T-cell (primary cell): ENCODE results near the gene MAPT. TPM values are rescaled to one million over a fixed set of nuclear protein-coding genes. Genes with fewer than 3 reads are reported as not detected.
"Not testable (repeated sequence)": the region's sequence is repeated elsewhere in the genome, so short reads cannot be mapped to it uniquely, and the experiment has no call there.

ENCODE experiments used
- ATAC-seq, 4 experiments: fragments of 200-7000 bp in 3 of 4; fragments of 150-1000 bp in 1 of 4; cut with Tn5 transposase; replicated peaks in 1 of 4; 1 replicate in 3 of 4; 2 replicates in 1 of 4; pipeline ENCODE4 v1.10.0; 2021; ENCODE audit warnings: moderate library complexity in 3 of 4, mild to moderate bottlenecking in 2 of 4, moderate number of reproducible peaks in 1 of 4
- CTCF ChIA-PET, 2 donors: fragments of 300-600 bp; sonication (Branson Sonifier 250); formaldehyde crosslinking; loops; one replicate each; lab custom pipeline; 2022; ENCODE audit warnings: antibody characterized with exemption in 2 of 2; lab: Charles Lee
- POLR2A ChIA-PET, 2 donors: fragments of 300-600 bp; sonication (Branson Sonifier 250); formaldehyde crosslinking; loops; one replicate each; lab custom pipeline; 2022; ENCODE audit warnings: antibody characterized with exemption in 2 of 2; lab: Charles Lee
- DNase-seq, 35 experiments: peaks; one replicate each; pipeline versions ENCODE4 v3.0.0 to v3.0.0-alpha.2; 2013 to 2023
- H3K27ac ChIP-seq: one replicate; pipeline ENCODE4 v1.5.1; 2013; ENCODE audit warnings: low read length
- H3K27me3 ChIP-seq, 2 experiments: replicated peaks in 1 of 2; 1 replicate in 1 of 2; 2 replicates in 1 of 2; pipeline versions ENCODE4 v1.6.1 to v1.7.0; 2013; ENCODE audit warnings: low read length in 1 of 2, mixed read lengths in 1 of 2; ENCODE audit not compliant: control insufficient read depth in 2 of 2, insufficient read depth in 2 of 2; ENCODE audit errors: extremely low read depth in 1 of 2
- H3K36me3 ChIP-seq, 2 donors: 1 replicate in 1 of 2; 2 replicates in 1 of 2; pipeline versions ENCODE4 v1.6.1 to v1.7.0; 2013; ENCODE audit warnings: low read length in 1 of 2; ENCODE audit not compliant: control insufficient read depth in 2 of 2, insufficient read depth in 1 of 2; ENCODE audit errors: extremely low read depth in 1 of 2
- H3K4me1 ChIP-seq, 2 experiments: 1 replicate in 1 of 2; 2 replicates in 1 of 2; pipeline versions ENCODE4 v1.6.1 to v1.7.0; 2013; ENCODE audit warnings: low read length in 2 of 2, mixed read lengths in 1 of 2; ENCODE audit not compliant: insufficient read depth in 2 of 2, control insufficient read depth in 1 of 2; ENCODE audit errors: extremely low read depth in 1 of 2
- H3K4me3 ChIP-seq, 2 donors: 1 replicate in 1 of 2; 2 replicates in 1 of 2; pipeline versions ENCODE4 v1.5.1 to v1.7.0; 2013; ENCODE audit warnings: mild to moderate bottlenecking in 2 of 2, low read length in 1 of 2, moderate library complexity in 1 of 2; ENCODE audit not compliant: control insufficient read depth in 1 of 2; ENCODE audit errors: extremely low read depth in 1 of 2
- H3K9me3 ChIP-seq: 2 replicates; pipeline ENCODE4 v1.7.0; 2013
- H3K27ac Mint-ChIP-seq, 2 donors: one replicate each; pipeline ENCODE4 v1.8.0; 2020 to 2021; ENCODE audit warnings: mild to moderate bottlenecking in 2 of 2, mixed read lengths in 2 of 2
- H3K27me3 Mint-ChIP-seq, 2 donors: one replicate each; pipeline ENCODE4 v1.8.0; 2021 to 2022; ENCODE audit warnings: mixed read lengths in 2 of 2
- H3K36me3 Mint-ChIP-seq: one replicate; pipeline ENCODE4 v1.8.0; 2021; ENCODE audit warnings: mixed read lengths
- H3K4me1 Mint-ChIP-seq, 3 donors: one replicate each; pipeline ENCODE4 v1.8.0; 2020 to 2022; ENCODE audit warnings: mixed read lengths in 3 of 3, mild to moderate bottlenecking in 1 of 3
- H3K4me3 Mint-ChIP-seq, 3 donors: one replicate each; pipeline ENCODE4 v1.8.0; 2020 to 2022; ENCODE audit warnings: mild to moderate bottlenecking in 3 of 3, mixed read lengths in 3 of 3, moderate library complexity in 3 of 3
- H3K9me3 Mint-ChIP-seq, 3 donors: one replicate each; pipeline ENCODE4 v1.8.0; 2020 to 2022; ENCODE audit warnings: mixed read lengths in 3 of 3
- WGBS: methylation state at CpG from one replicate; pipeline ENCODE4 v1.1.5; 2013; ENCODE audit warnings: missing lambda C conversion rate; ENCODE audit not compliant: insufficient coverage; 5-methylcytosine and 5-hydroxymethylcytosine counted together
- total RNA-seq, 35 experiments: library from RNA in 6 of 35; stranded (reverse) in 6 of 35; fragments of 120-200 nt in 1 of 35; gene quantifications; one replicate each; pipeline versions ENCODE4 v1.2.1 to v1.2.4 and lab custom pipeline; 2013 to 2026

Gene MAPT
- total RNA-seq, 5 donors from 2014 or later (not counting 1 experiment from before 2014, with no cell fraction given), result 0.86 to 1.8 (median 1.2) TPM

- peaks cover 0 to 1% (median 0%) of the 10 kb centered on the region in 3 donors for H3K4me1 Mint-ChIP-seq
- no peak overlapping the region for H3K4me3 ChIP-seq
- no peak overlapping the region for H3K4me3 Mint-ChIP-seq
- POLR2A ChIA-PET, result no interaction called here
- no peak overlapping the region for H3K27ac ChIP-seq
- H3K27me3 ChIP-seq, result peaks cover 0 to 9% of the 10 kb centered on the region in 2 experiments
- no peaks in the 10 kb centered on the region for H3K9me3 Mint-ChIP-seq
- no peaks in the 10 kb centered on the region for H3K36me3 ChIP-seq
- H3K27me3 Mint-ChIP-seq, result no peaks in the 10 kb centered on the region
- H3K4me1 ChIP-seq, result peaks cover 0 to 6% of the 10 kb centered on the region in 2 experiments
- CTCF ChIA-PET, result interaction anchor here (0.6 to 1.8 kb wide), 6 partner anchors 42 to 215 kb away, joined by 3 to 10 read pairs (median 6); no protein-coding TSS in a partner anchor
- no peak for DNase-seq
- ATAC-seq, result peak in 1 of 4 experiments; percentile 8
- no peak overlapping the region for H3K27ac Mint-ChIP-seq
- no peaks in the 10 kb centered on the region for H3K9me3 ChIP-seq
- no peaks in the 10 kb centered on the region for H3K36me3 Mint-ChIP-seq
- 82% methylated on average over 13 of the region's 13 CpGs for WGBS
Observed at GRCh38 chr17:46001390-46002310, 107.3 kb downstream of the MAPT start.

GRCh38 chr17:46002311-46002972 lies 108.1 kb downstream of the MAPT start:
- H3K27me3 ChIP-seq, result peaks cover 0 to 9% of the 10 kb centered on the region in 2 experiments
- H3K36me3 ChIP-seq, result no peaks in the 10 kb centered on the region
- no peak overlapping the region for H3K27ac ChIP-seq
- ChIA-PET CTCF (interaction anchor here (0.6 to 1.8 kb wide), 9 partner anchors 13 to 212 kb away, joined by 3 to 10 read pairs (median 4); no protein-coding TSS in a partner anchor), POLR2A (no interaction called here)
- H3K4me1 Mint-ChIP-seq, result peaks cover 0 to 1% (median 0%) of the 10 kb centered on the region in 3 donors
- H3K9me3 ChIP-seq, result no peaks in the 10 kb centered on the region
- peaks cover 0 to 6% of the 10 kb centered on the region in 2 experiments for H3K4me1 ChIP-seq
- WGBS, result 26% methylated on average over 7 of the region's 8 CpGs
- peak overlapping the region in 1 of 2 donors; percentile 27 for H3K27ac Mint-ChIP-seq
- DNase-seq (peak; percentile 29 to 84 (median 67)), ATAC-seq (peak; percentile 90 to 96 (median 92))
- no peaks in the 10 kb centered on the region for H3K9me3 Mint-ChIP-seq
- H3K36me3 Mint-ChIP-seq, result no peaks in the 10 kb centered on the region
- no peaks in the 10 kb centered on the region for H3K27me3 Mint-ChIP-seq
- no peak overlapping the region for H3K4me3 ChIP-seq
- H3K4me3 Mint-ChIP-seq, result no peak overlapping the region

GRCh38 chr17:46002973-46003316 lies 108.6 kb downstream of the MAPT start:
- H3K27me3 ChIP-seq, result peaks cover 0 to 9% of the 10 kb centered on the region in 2 experiments
- ChIA-PET CTCF (interaction anchor here (0.6 to 2.0 kb wide), 9 partner anchors 12 to 212 kb away, joined by 3 to 10 read pairs (median 4); no protein-coding TSS in a partner anchor), POLR2A (no interaction called here)
- H3K9me3 ChIP-seq, result no peaks in the 10 kb centered on the region
- peaks cover 0 to 6% of the 10 kb centered on the region in 2 experiments for H3K4me1 ChIP-seq
- DNase-seq, result no peak
- H3K4me3 ChIP-seq, result no peak overlapping the region
- no CpG with 5 or more reads among the region's 7 CpGs for WGBS
- no peak for ATAC-seq
- H3K27ac Mint-ChIP-seq, result peak overlapping the region in 1 of 2 donors; percentile 27
- no peak overlapping the region for H3K27ac ChIP-seq
- no peaks in the 10 kb centered on the region for H3K36me3 Mint-ChIP-seq
- no peak overlapping the region for H3K4me3 Mint-ChIP-seq
- no peaks in the 10 kb centered on the region for H3K36me3 ChIP-seq
- peaks cover 0 to 1% (median 0%) of the 10 kb centered on the region in 3 donors for H3K4me1 Mint-ChIP-seq
- H3K27me3 Mint-ChIP-seq, result no peaks in the 10 kb centered on the region
- H3K9me3 Mint-ChIP-seq, result no peaks in the 10 kb centered on the region

- H3K27me3 Mint-ChIP-seq, result no peaks in the 10 kb centered on the region
- no peak overlapping the region for H3K27ac ChIP-seq
- no peak overlapping the region for H3K4me3 ChIP-seq
- no peaks in the 10 kb centered on the region for H3K9me3 ChIP-seq
- H3K36me3 Mint-ChIP-seq, result no peaks in the 10 kb centered on the region
- POLR2A ChIA-PET, result no interaction called here
- CTCF ChIA-PET, result interaction anchor here in 1 of 2 donors (2.0 kb wide), 2 partner anchors 32 to 208 kb away, joined by 4 to 11 read pairs; no protein-coding TSS in a partner anchor
- DNase-seq, result no peak
- no peak for ATAC-seq
- 76% methylated on average over 2 of the region's 6 CpGs for WGBS
- no peaks in the 10 kb centered on the region for H3K9me3 Mint-ChIP-seq
- peaks cover 0 to 6% of the 10 kb centered on the region in 2 experiments for H3K4me1 ChIP-seq
- no peak overlapping the region for H3K27ac Mint-ChIP-seq
- peaks cover 0 to 1% (median 0%) of the 10 kb centered on the region in 3 donors for H3K4me1 Mint-ChIP-seq
- no peaks in the 10 kb centered on the region for H3K36me3 ChIP-seq
- H3K27me3 ChIP-seq, result peaks cover 0 to 11% of the 10 kb centered on the region in 2 experiments
- H3K4me3 Mint-ChIP-seq, result no peak overlapping the region
Observed at GRCh38 chr17:46003907-46004748, 109.8 kb downstream of the MAPT start.

GRCh38 chr17:46006082-46006481 lies 111.7 kb downstream of the MAPT start:
- DNase-seq, H3K9me3 Mint-ChIP-seq, H3K4me3 ChIP-seq, POLR2A ChIA-PET, H3K9me3 ChIP-seq, H3K36me3 Mint-ChIP-seq, H3K4me1 ChIP-seq, H3K4me3 Mint-ChIP-seq, H3K4me1 Mint-ChIP-seq, H3K27ac ChIP-seq, H3K27ac Mint-ChIP-seq, ATAC-seq, H3K36me3 ChIP-seq, H3K27me3 Mint-ChIP-seq: not testable (repeated sequence)
- H3K27me3 ChIP-seq, result peaks cover 0 to 12% of the 10 kb centered on the region in 2 experiments
- WGBS, result no CpG with 5 or more reads among the region's 1 CpG
- CTCF ChIA-PET, result interaction anchor here (0.6 kb wide), 2 partner anchors 204 to 211 kb away, joined by 3 to 4 read pairs; no protein-coding TSS in a partner anchor
